Activated CD8-positive, alpha-beta memory T cell treated with anti-CD3 and anti-CD28 coated beads for 48 hours (primary cell): Measurements from ENCODE around the gene HOXD10.
A peak's percentile ranks its signal among the peaks of the same experiment; 100 is the strongest.

Experiments
- DNase-seq, 3 experiments: peaks; one replicate each; pipeline ENCODE4 v3.0.0-alpha.2; 2020; ENCODE audit warnings: low read depth in 2 of 3, low spot score in 2 of 3

Gene HOXD10

GRCh38 chr2:176122052-176122682, 5.6 kb downstream of the HOXD10 start:
- DNase-seq: no peak

DNA sequence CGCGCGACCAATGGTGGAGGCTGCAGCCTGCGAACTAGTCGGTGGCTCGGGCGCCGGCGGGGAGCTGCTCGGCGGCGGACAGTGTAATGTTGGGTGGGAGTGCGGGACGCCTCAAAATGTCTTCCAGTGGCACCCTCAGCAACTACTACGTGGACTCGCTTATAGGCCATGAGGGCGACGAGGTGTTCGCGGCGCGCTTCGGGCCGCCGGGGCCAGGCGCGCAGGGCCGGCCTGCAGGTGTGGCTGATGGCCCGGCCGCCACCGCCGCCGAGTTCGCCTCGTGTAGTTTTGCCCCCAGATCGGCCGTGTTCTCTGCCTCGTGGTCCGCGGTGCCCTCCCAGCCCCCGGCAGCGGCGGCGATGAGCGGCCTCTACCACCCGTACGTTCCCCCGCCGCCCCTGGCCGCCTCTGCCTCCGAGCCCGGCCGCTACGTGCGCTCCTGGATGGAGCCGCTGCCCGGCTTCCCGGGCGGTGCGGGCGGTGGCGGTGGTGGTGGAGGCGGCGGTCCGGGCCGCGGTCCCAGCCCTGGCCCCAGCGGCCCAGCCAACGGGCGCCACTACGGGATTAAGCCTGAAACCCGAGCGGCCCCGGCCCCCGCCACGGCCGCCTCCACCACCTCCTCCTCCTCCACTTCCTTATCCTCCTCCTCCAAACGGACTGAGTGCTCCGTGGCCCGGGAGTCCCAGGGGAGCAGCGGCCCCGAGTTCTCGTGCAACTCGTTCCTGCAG, 6.3 kb downstream of the HOXD10 start, which contains the start of gene HOXD9:
HOXD9 (plus strand) TSS at position 37 of the 728 bp plus-strand sequence; CDS start at position 87, 50 bp downstream.
- no peak for DNase-seq

DNA sequence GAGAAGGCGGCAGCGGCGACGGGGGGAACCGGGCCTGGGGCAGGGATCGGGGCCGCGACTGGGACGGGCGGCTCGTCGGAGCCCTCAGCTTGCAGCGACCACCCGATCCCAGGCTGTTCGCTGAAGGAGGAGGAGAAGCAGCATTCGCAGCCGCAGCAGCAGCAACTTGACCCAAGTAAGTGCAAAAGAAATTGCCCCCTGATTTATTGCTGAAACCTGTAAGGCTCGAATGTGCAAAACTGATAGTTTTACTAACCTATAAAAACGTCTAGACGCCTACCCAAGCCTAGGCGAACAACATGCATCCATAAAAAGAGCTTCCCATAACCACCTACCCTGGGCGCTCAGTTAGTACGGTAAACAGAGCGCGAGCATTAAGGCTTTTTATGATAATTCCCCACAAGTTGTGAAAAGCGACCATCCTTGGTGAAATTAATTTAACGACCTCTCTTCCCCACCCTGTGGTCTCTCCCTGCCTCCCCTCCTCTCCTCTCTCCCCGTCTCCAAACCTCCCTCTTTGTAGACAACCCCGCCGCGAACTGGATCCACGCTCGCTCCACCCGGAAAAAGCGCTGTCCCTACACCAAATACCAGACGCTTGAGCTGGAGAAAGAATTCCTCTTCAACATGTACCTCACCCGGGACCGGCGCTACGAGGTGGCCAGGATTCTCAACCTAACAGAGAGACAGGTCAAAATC, 7.0 kb downstream of the HOXD10 start:
- no peak for DNase-seq

DNA sequence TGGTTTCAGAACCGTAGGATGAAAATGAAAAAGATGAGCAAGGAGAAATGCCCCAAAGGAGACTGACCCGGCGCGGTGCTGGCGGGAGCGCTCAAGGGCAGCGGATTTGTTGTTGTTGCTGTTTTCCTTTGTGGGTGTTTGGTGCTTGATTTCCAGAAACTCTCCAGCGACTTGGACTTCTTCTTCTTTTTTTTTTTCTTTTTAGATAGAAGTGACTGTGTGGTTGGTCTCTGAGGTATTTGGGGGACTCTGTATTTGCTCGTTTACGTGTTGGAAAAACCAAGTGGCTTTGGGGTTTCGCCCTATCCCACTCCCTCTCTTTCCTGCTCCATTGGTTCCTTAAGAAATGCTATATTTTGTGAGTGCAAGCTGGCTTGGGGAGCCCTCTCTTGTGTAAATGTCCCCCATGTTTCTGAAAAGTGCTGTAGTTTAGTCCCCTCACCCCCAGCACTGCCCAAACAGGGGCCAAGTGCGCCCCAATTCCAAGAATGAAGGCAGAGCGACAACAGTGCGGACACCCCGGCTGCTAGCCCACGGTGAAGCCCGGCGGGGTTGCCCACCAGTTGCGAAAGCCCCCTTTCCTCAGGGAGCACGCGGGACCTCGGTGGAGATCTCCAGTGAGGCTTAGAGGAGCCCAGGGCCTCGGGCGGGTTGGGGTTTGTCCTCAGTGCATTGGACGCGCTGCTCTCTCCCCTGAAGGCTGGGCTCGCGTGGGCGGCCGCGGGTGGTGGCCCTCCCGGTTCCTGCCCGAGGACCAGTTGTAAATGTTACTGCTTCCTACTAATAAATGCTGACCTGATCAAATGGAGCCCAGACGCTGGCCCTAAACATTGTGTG, 7.8 kb downstream of the HOXD10 start:
- no peak for DNase-seq

DNA sequence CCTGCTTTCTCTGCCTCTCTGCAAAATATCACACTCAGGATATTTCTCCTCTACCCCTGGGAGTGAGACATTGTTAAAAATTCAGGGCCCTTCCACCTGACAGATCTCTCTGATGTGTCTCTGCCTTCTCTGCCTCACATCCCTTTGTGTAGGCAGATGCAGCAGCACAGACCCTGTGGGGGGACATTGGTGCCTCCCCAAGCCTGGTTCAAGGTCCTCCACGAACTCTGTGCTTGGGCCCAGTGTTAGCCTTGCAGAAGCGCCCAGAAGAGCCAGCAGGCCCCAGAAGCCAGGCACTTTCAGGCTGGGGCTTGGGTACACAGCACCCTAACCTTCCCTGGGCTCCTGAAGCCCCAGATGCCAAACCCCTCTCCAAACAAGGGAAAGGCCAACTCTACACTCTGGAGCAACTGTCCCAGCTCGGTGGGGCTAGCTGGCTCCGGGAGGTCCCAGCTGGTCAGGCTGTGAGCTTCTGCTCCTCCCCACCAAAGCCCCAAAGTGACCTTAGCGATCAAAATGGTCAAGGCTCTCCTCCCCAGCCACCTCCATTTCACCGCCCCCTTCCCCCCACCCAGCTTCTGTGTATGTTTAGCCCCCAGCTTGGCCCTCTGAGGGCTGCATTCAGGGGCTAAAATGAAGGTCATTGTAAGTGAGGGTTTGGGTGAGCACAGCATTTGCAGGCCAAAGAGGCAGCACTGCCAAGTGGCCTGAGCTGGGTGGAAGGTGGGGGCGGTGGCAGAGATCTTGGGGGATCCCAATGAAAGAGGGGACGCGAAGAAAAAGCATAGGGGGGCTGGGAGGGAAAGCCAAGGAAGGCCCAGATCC, 8.6 kb downstream of the HOXD10 start:
- no peak for DNase-seq

GRCh38 chr2:176125772-176126054, 9.1 kb downstream of the HOXD10 start:
- no peak for DNase-seq

DNA sequence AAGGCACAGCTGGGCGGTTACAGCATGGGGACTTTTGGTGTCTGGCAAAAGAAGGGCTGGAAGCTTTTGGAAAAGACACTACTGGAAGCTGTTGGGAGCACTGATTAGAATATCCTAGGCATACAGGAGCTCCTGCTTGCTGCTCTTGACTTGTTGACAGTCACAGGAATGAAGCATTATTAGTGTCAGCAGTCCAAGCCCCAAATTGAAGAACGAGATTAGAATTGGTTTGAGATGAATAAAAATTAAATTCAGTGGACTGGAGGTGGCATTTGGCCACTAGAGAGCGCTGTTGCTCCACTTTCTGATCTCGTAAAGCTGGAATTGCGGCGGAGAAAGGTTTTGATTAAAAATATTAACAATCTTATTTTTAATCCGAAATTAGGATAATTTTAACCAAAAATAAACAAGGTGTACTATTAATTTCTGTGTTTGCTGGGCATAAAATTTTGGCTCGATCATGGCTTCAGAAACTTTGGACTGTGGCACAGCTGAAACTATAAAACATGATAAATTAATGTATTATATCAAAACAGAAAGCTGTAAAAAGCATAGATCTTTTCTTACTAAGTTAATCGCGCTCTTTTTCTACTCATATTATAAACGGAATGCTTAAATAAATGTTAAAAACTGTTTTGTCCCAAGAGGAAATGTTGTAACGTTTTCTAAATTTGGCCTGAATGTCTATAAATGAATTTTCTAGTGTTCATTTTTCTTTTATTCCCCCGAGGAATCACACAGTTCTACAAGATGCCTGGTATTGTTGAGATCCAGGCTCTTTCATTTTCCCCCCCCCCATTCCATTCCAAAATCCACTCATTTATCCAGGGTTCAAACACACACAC, 10.6 kb downstream of the HOXD10 start:
- DNase-seq: peak in 1 of 3 experiments; percentile 60

DNA sequence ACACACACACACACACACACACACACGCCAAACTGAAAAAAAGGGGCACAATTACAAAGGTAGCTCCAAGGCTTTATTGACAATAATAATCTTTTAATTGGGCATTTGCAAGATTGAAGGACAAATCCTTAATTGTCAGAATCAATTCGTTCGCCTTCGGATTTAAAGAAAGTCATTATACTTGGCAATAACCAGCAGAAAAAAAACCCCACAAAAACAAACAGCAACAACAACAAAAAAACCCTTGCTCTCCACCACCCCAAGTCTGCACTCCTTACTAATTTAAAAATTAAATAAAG, 11.1 kb downstream of the HOXD10 start:
- DNase-seq: no peak

DNA sequence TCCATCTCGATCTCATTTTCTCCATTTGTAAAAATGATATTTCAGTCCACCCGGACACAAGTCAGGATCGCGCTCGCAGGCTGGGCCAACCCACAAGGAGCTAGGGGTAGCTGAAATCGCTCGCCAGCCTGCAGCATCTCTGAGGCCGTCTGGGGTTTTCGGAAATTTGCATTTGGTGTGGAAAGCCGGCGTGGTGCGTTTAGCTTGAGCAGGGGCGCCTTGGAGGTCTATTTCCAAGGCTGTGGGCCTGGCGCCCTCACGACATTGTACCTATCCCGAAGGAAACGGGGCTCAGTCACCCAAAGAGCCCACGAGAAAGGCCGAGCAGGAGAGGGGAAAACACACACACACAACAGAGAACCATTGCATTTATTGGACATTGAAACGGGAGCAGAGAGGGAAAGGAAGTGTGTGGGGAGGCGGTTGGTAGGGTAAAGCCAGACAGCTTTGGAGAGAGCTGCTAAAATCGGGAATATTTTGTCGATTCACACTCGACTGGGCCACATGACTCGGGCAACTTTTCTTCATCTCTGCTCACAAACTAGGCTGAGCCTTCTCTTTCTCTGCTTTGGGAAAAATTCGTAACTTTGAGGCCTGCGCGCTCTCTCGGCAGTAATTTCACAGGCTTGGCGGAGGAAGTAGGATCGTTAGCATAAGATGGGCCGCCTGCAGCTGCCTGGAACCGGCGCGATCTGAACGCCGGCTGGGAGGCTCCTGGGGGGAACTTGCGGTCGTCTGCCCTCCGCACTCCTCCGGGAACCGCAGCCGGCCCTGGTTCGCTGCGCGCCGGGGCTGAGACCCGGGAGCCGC, 11.8 kb downstream of the HOXD10 start:
- DNase-seq: no peak

GRCh38 chr2:176128982-176129796, 12.6 kb downstream of the HOXD10 start, which contains the start of gene HOXD8:
Gene HOXD8 (plus strand): TSS chr2:176129705. CDS start chr2:176130367, 662 bp downstream.
- no peak for DNase-seq

DNA sequence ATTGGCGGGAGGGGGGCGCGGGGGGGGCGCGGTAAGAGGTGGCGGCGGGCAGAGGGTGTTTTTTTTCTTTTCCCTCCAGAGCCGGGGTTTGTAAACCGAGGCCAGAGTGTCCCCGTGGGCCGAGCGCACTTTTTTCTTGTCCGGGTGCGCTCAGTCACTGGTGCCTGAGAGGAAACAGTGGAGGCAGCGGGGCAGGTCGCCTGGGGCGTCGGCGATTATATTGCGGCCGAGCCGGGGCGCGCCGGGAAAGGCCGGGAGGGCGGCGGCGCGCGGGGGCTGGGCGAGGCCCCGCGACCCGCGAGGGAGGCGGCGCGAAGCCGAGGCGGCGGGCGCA, 13.2 kb downstream of the HOXD10 start:
- no peak for DNase-seq

DNA sequence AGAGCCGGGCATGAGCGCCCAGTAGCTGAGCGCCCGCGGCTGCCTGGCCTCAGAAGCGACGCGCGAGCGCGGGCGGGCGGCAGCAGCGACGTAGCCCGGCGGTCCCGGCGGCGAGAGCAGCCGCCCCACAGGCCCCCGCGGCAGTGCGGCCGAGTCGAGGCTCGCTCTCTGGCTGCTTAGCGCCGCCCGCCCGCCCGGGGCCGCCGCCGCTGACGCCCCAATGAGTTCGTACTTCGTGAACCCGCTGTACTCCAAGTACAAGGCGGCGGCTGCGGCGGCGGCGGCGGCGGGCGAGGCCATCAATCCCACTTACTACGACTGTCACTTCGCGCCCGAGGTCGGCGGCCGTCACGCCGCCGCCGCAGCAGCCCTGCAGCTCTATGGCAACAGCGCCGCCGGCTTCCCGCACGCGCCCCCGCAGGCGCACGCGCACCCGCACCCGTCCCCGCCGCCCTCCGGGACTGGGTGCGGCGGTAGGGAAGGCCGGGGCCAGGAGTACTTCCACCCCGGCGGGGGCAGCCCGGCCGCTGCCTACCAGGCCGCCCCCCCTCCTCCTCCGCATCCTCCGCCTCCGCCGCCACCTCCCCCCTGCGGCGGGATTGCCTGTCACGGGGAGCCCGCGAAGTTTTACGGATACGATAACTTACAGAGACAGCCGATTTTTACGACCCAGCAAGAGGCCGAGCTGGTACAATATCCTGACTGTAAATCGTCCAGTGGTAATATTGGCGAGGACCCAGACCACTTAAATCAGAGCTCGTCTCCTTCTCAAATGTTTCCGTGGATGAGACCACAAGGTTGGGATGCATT, 13.8 kb downstream of the HOXD10 start:
- no peak for DNase-seq

GRCh38 chr2:176130957-176131847, 14.6 kb downstream of the HOXD10 start:
- DNase-seq: no peak

DNA sequence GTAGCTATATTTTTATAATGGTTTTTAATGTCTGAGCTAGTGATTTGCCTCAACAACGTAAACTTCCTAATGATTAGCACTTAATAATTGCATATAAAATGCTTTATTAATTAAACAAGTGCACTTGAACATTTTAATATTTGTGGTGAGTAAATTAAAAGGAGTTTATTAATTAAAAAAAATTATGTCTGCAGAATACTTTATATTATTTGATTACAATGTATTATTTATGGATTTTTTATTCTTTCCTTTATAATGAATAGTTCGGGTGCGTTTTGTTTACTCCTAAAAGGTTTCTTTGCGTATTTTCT, 15.2 kb downstream of the HOXD10 start:
- DNase-seq: no peak

GRCh38 chr2:176132205-176133171, 15.9 kb downstream of the HOXD10 start:
- no peak for DNase-seq
